Hepatocyte (in vitro differentiated cells): ENCODE measurements around the gene TFAP2A. TPM values are rescaled to one million over a fixed set of nuclear protein-coding genes. Genes with fewer than 3 reads are reported as not detected.

Experiments
- DNase-seq: peaks from one replicate; pipeline ENCODE4 v3.0.0-alpha.2; 2016; ENCODE audit warnings: low spot score
- H2AFZ ChIP-seq: fragments of 200-600 bp; sonication (generic); 2 replicates; pipeline ENCODE4 v1.6.0; 2016; ENCODE audit warnings: antibody characterized with exemption, mild to moderate bottlenecking
- H3K27ac ChIP-seq: fragments of 200-600 bp; sonication (generic); 2 replicates; pipeline ENCODE4 v1.5.1; 2016; ENCODE audit warnings: mild to moderate bottlenecking
- H3K27me3 ChIP-seq: fragments of 200-600 bp; sonication (generic); 2 replicates; pipeline ENCODE4 v1.6.1; 2016
- H3K36me3 ChIP-seq: fragments of 200-600 bp; sonication (generic); replicated peaks from 2 replicates; pipeline ENCODE4 v1.5.1; 2016; ENCODE audit warnings: low read depth; ENCODE audit not compliant: insufficient read depth
- H3K4me1 ChIP-seq: fragments of 200-600 bp; sonication (generic); 2 replicates; pipeline ENCODE4 v1.5.1; 2016; ENCODE audit warnings: mild to moderate bottlenecking, moderate library complexity; ENCODE audit not compliant: insufficient read depth
- H3K4me2 ChIP-seq: fragments of 200-600 bp; sonication (generic); 2 replicates; pipeline ENCODE4 v1.6.0; 2016
- H3K4me3 ChIP-seq: fragments of 200-600 bp; sonication (generic); 2 replicates; pipeline ENCODE4 v1.5.1; 2016; ENCODE audit warnings: mild to moderate bottlenecking
- H3K79me2 ChIP-seq: fragments of 200-600 bp; sonication (generic); 2 replicates; pipeline ENCODE4 v1.6.0; 2017; ENCODE audit warnings: mild to moderate bottlenecking
- H3K9me2 ChIP-seq: fragments of 200-600 bp; sonication (generic); replicated peaks from 2 replicates; pipeline ENCODE4 v1.6.0; 2017; ENCODE audit warnings: mild to moderate bottlenecking; ENCODE audit not compliant: insufficient read depth
- H3K9me3 ChIP-seq: fragments of 200-600 bp; sonication (generic); 2 replicates; pipeline ENCODE4 v1.5.1; 2016; ENCODE audit warnings: low read depth, mild to moderate bottlenecking
- H4K20me1 ChIP-seq: fragments of 200-600 bp; sonication (generic); 2 replicates; pipeline ENCODE4 v1.6.0; 2016; ENCODE audit warnings: mild to moderate bottlenecking; ENCODE audit not compliant: insufficient read depth, poor library complexity, severe bottlenecking
- EZH2 ChIP-seq: fragments of 200-600 bp; sonication (generic); IDR thresholded peaks from 2 replicates; pipeline ENCODE4 v1.6.1; 2016; ENCODE audit warnings: antibody characterized with exemption, mild to moderate bottlenecking, borderline replicate concordance
- EZH2phosphoT487 ChIP-seq: fragments of 200-600 bp; sonication (generic); IDR thresholded peaks from one replicate; pipeline ENCODE4 v1.6.1; 2018; ENCODE audit warnings: antibody characterized with exemption, mild to moderate bottlenecking, low read depth, moderate library complexity; ENCODE audit not compliant: unreplicated experiment, severe bottlenecking
- WGBS: methylation state at CpG from one replicate; pipeline ENCODE4 v1.1.6; 2016; ENCODE audit warnings: low lambda C conversion rate; ENCODE audit errors: missing lambda C conversion rate; 5-methylcytosine and 5-hydroxymethylcytosine counted together
- polyA plus RNA-seq: library from polyadenylated mRNA; unstranded; fragments of >200 nt; fragmentation: Nextera tagmentation; extraction: Ambion mirVana; gene quantifications from 2 replicates; pipeline ENCODE4 v1.2.1, GENCODE V29; 2016
- total RNA-seq: library from RNA; depleted of rRNA; stranded (reverse); fragments of >200 nt; gene quantifications from 2 replicates; pipeline ENCODE4 v1.2.3, GENCODE V29; 2014
- TF ChIP-seq, protein P1 (sequence below): fragments of 200-600 bp; sonication (generic); IDR thresholded peaks from 2 replicates; pipeline ENCODE4 v1.5.1; 2016; ENCODE audit warnings: antibody characterized with exemption, mild to moderate bottlenecking; ENCODE audit not compliant: poor library complexity

Gene TFAP2A
- total and polyA plus RNA-seq, 2 experiments from 2014 or later: 6.2 to 14.9 TPM

- H3K9me2 ChIP-seq: no peaks in the 10 kb centered on the region
- no peaks in the 10 kb centered on the region for H3K9me3 ChIP-seq
- no peak overlapping the region for H3K4me3 ChIP-seq
- DNase-seq: no peak
- peak overlapping the region; percentile 2 for H3K27ac ChIP-seq
- no peaks in the 10 kb centered on the region for H3K79me2 ChIP-seq
- H3K36me3 ChIP-seq: no peaks in the 10 kb centered on the region
- 33% methylated on average over 3 of the region's 3 CpGs for WGBS
- peaks cover 5% of the 10 kb centered on the region for H3K27me3 ChIP-seq
- TF ChIP-seq EZH2 (no peak), EZH2phosphoT487 (no peak)
- TF ChIP-seq, protein P1, sequence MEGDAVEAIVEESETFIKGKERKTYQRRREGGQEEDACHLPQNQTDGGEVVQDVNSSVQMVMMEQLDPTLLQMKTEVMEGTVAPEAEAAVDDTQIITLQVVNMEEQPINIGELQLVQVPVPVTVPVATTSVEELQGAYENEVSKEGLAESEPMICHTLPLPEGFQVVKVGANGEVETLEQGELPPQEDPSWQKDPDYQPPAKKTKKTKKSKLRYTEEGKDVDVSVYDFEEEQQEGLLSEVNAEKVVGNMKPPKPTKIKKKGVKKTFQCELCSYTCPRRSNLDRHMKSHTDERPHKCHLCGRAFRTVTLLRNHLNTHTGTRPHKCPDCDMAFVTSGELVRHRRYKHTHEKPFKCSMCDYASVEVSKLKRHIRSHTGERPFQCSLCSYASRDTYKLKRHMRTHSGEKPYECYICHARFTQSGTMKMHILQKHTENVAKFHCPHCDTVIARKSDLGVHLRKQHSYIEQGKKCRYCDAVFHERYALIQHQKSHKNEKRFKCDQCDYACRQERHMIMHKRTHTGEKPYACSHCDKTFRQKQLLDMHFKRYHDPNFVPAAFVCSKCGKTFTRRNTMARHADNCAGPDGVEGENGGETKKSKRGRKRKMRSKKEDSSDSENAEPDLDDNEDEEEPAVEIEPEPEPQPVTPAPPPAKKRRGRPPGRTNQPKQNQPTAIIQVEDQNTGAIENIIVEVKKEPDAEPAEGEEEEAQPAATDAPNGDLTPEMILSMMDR: no peak
- peak overlapping the region; percentile 21 for H3K4me2 ChIP-seq
- H3K4me1 ChIP-seq: peaks cover 16% of the 10 kb centered on the region
- no peaks in the 10 kb centered on the region for H4K20me1 ChIP-seq
- no peak overlapping the region for H2AFZ ChIP-seq
Measured at GRCh38 chr6:10373642-10374359, 41.1 kb downstream of the TFAP2A start.

GRCh38 chr6:10369896-10370295 is 45.0 kb downstream of the TFAP2A start:
- H4K20me1 ChIP-seq: no peaks in the 10 kb centered on the region

GRCh38 chr6:10368861-10369260 is 46.0 kb downstream of the TFAP2A start:
- H3K9me2 ChIP-seq: no peaks in the 10 kb centered on the region
- no peaks in the 10 kb centered on the region for H3K36me3 ChIP-seq
- no peak overlapping the region for H3K4me2 ChIP-seq
- no peak overlapping the region for H3K4me3 ChIP-seq
- peaks cover 9% of the 10 kb centered on the region for H3K4me1 ChIP-seq
- DNase-seq: no peak
- H3K27ac ChIP-seq: no peak overlapping the region
- no peaks in the 10 kb centered on the region for H3K9me3 ChIP-seq
- H4K20me1 ChIP-seq: no peaks in the 10 kb centered on the region
- 83% methylated on average over 3 of the region's 3 CpGs for WGBS
- H3K27me3 ChIP-seq: no peaks in the 10 kb centered on the region
- no peak overlapping the region for H2AFZ ChIP-seq
- TF ChIP-seq, protein P1: no peak
- TF ChIP-seq EZH2phosphoT487: no peak
- TF ChIP-seq EZH2: no peak
- no peaks in the 10 kb centered on the region for H3K79me2 ChIP-seq

More at GRCh38 chr6:10369896-10370295, 45.0 kb downstream of the TFAP2A start:
- 92% methylated on average over 5 of the region's 5 CpGs for WGBS
- peaks cover 16% of the 10 kb centered on the region for H3K4me1 ChIP-seq
- H3K27ac ChIP-seq: no peak overlapping the region
- no peak overlapping the region for H2AFZ ChIP-seq
- TF ChIP-seq EZH2phosphoT487: no peak
- TF ChIP-seq EZH2: no peak
- TF ChIP-seq, protein P1: no peak
- no peaks in the 10 kb centered on the region for H3K36me3 ChIP-seq
- no peaks in the 10 kb centered on the region for H3K9me3 ChIP-seq
- no peaks in the 10 kb centered on the region for H3K27me3 ChIP-seq
- DNase-seq: no peak
- H3K4me2 ChIP-seq: no peak overlapping the region
- H3K9me2 ChIP-seq: no peaks in the 10 kb centered on the region
- no peak overlapping the region for H3K4me3 ChIP-seq
- H3K79me2 ChIP-seq: no peaks in the 10 kb centered on the region
